Uterus (tissue), 4 donors: ENCODE results near the gene ELAC1. TPM values are rescaled to one million over a fixed set of nuclear protein-coding genes. Genes with fewer than 3 reads are reported as not detected.
"Not testable (repeated sequence)": the region's sequence is repeated elsewhere in the genome, so short reads cannot be mapped to it uniquely, and the experiment has no call there.

Experiments used
- DNase-seq, 2 donors: peaks; one replicate each; pipeline ENCODE4 v3.0.0-alpha.2; 2019 to 2020
- H3K27ac ChIP-seq, 2 donors: fragments of 200-600 bp; sonication (generic); 1 replicate in 1 of 2; 2 replicates in 1 of 2; pipeline ENCODE4 v1.5.1; 2016 to 2018
- H3K27me3 ChIP-seq, 2 donors: fragments of 200-600 bp; sonication (generic); one replicate each; pipeline ENCODE4 v1.5.1; 2018 to 2019; ENCODE audit warnings: control low read depth in 1 of 2
- H3K36me3 ChIP-seq, 2 donors: fragments of 200-600 bp; sonication (generic); one replicate each; pipeline ENCODE4 v1.5.1; 2019; ENCODE audit warnings: control low read depth in 1 of 2
- H3K4me1 ChIP-seq, 2 donors: fragments of 200-600 bp; sonication (generic); one replicate each; pipeline ENCODE4 v1.5.1; 2018 to 2019; ENCODE audit warnings: control low read depth in 1 of 2
- H3K4me3 ChIP-seq, 2 donors: fragments of 200-600 bp; sonication (generic); 1 replicate in 1 of 2; 2 replicates in 1 of 2; pipeline ENCODE4 v1.5.1; 2018 to 2019; ENCODE audit warnings: mild to moderate bottlenecking in 1 of 2
- H3K9me3 ChIP-seq, 2 donors: fragments of 200-600 bp; sonication (generic); one replicate each; pipeline ENCODE4 v1.5.1; 2019; ENCODE audit warnings: control low read depth in 1 of 2
- POLR2A ChIP-seq, 2 donors: fragments of 450-650 bp; IDR thresholded peaks; one replicate each; pipeline ENCODE4 v1.6.1; 2016; ENCODE audit warnings: antibody characterized with exemption in 2 of 2, mild to moderate bottlenecking in 1 of 2, moderate library complexity in 1 of 2
- intact Hi-C: fragments of 100-400 bp; cut with DNase I; formaldehyde crosslinking; loops from one replicate; pipeline ENCODE4 v1.15.1; 2023; ENCODE audit warnings: low total_unique reads
- total RNA-seq, 4 donors: library from RNA; depleted of rRNA in 3 of 4; stranded (reverse); fragments of >200 nt in 3 of 4; gene quantifications; one replicate each; pipeline versions ENCODE4 v1.1.0 to v1.2.4, GENCODE V29; 2014 to 2023
- TF ChIP-seq, protein P1 (sequence below), 4 experiments: fragments of 200-600 bp in 2 of 4; fragments of 450-650 bp in 2 of 4; sonication (generic) in 2 of 4; IDR thresholded peaks; one replicate each; pipeline ENCODE4 v1.5.1; 2016 to 2019; ENCODE audit warnings: antibody characterized with exemption in 4 of 4, mild to moderate bottlenecking in 2 of 4, moderate library complexity in 1 of 4
- donor health status: DM: yes; HTN: yes; CAD: no.

The ELAC1 gene
- total RNA-seq, 4 donors from 2014 or later: 4.1 to 26.2 (median 9.4) TPM

DNA sequence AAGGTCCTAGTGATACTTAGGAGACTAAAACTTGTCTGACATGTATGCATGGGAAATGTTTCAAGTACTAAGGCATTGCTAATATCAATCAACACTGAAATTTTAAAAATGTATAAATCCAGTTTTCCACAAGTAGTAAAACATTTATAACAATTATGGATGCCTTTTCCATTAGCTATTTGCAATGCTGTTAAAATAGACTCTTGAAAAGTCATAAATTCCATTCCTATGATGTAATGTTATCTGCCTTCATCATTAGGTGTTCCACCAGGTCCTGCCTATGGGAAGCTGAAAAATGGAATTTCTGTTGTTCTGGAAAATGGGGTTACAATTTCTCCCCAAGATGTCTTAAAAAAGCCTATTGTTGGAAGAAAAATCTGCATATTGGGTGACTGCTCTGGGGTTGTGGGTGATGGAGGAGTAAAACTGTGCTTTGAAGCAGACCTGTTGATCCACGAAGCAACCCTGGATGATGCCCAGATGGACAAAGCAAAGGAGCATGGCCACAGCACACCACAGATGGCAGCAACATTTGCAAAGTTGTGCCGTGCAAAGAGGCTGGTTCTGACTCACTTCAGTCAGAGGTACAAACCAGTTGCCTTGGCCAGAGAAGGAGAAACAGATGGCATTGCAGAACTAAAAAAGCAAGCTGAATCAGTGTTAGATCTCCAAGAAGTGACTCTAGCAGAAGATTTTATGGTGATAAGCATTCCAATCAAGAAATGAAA, 18.7 kb downstream of the ELAC1 start:
- Histone ChIP-seq H3K27me3 (no peaks in the 10 kb centered on the region), H3K4me1 (no peaks in the 10 kb centered on the region), H3K9me3 (no peaks in the 10 kb centered on the region), H3K27ac (no peak overlapping the region), H3K36me3 (no peaks in the 10 kb centered on the region), H3K4me3 (no peak overlapping the region)
- intact Hi-C loops: no loop called here
- no peak for DNase-seq
- TF ChIP-seq POLR2A (IDR thresholded peaks at IDR 0.05): no peak
- TF ChIP-seq, protein P1, sequence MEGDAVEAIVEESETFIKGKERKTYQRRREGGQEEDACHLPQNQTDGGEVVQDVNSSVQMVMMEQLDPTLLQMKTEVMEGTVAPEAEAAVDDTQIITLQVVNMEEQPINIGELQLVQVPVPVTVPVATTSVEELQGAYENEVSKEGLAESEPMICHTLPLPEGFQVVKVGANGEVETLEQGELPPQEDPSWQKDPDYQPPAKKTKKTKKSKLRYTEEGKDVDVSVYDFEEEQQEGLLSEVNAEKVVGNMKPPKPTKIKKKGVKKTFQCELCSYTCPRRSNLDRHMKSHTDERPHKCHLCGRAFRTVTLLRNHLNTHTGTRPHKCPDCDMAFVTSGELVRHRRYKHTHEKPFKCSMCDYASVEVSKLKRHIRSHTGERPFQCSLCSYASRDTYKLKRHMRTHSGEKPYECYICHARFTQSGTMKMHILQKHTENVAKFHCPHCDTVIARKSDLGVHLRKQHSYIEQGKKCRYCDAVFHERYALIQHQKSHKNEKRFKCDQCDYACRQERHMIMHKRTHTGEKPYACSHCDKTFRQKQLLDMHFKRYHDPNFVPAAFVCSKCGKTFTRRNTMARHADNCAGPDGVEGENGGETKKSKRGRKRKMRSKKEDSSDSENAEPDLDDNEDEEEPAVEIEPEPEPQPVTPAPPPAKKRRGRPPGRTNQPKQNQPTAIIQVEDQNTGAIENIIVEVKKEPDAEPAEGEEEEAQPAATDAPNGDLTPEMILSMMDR (IDR thresholded peaks at IDR 0.05): no peak

DNA sequence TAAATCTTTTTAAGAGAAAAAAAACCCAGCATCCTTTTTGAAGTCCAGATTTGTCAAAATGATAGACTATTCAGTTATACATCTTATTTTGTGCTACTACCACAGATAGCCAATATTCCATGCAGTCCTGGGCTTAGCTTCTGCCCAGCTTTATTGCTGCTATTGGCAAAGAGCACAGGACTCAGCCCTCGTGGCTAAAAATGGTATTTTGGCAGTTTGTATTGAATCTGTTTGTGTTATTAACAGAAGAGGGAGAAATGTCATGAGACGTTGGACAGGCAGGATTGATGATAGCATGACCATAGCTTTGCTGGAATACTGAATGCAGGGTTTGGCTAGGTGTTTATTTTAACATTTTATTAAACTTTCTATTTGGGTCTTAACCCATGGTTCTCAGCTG, 19.4 kb downstream of the ELAC1 start:
- H3K36me3 ChIP-seq: no peaks in the 10 kb centered on the region
- DNase-seq: no peak
- H3K27ac ChIP-seq: no peak overlapping the region
- H3K27me3 ChIP-seq: no peaks in the 10 kb centered on the region
- no peaks in the 10 kb centered on the region for H3K4me1 ChIP-seq
- no peaks in the 10 kb centered on the region for H3K9me3 ChIP-seq
- intact Hi-C loops: no loop called here
- no peak overlapping the region for H3K4me3 ChIP-seq
- TF ChIP-seq POLR2A (IDR thresholded peaks at IDR 0.05): no peak
- TF ChIP-seq, protein P1 (IDR thresholded peaks at IDR 0.05): no peak

DNA sequence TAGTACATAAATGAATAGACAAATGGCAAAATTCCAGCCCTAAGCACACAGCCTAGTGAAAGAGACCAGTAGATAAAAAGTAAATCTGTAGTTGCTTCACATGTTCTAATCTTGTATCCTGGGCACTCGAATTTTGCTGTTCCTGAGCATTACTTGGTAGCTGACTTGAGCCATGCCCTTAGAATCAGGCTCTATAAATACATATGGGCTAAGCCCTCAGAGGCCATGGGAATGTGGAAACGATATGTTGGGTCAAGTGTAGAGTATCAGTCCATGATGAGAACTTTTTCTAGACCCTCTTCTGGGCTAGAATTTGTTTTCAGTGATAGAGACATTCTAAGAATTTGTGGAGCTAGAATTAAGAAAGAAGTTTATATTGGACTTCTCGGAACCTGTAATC, 21.9 kb downstream of the ELAC1 start:
- TF ChIP-seq, protein P1 (IDR thresholded peaks at IDR 0.05): no peak
- TF ChIP-seq POLR2A (IDR thresholded peaks at IDR 0.05): no peak
- Histone ChIP-seq H3K27ac (no peak overlapping the region), H3K9me3 (no peaks in the 10 kb centered on the region), H3K36me3 (no peaks in the 10 kb centered on the region), H3K4me3 (no peak overlapping the region), H3K27me3 (no peaks in the 10 kb centered on the region), H3K4me1 (no peaks in the 10 kb centered on the region)
- intact Hi-C loops: no loop called here
- DNase-seq: no peak

DNA sequence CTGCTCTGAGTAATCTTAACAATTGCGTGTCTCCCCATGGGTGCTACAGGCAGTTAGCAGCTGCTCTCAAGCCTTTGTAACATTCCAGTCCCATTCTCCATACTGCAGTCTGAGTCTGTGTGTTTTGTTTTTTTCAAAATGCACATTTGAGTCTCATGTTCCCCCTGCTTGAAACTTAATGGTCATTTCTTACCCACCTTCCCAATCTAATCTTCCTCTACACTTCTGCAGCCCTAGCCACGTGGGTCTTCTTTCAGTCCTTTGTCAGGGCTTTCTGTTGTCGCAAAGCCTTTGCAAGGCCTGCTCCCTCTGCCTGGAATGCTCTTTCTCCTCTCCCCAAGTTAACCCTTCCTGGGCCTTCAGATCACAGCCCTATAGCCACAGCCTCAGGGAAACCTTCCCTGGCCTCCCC, 24.5 kb downstream of the ELAC1 start:
- H3K4me3 ChIP-seq: no peak overlapping the region
- no peaks in the 10 kb centered on the region for H3K36me3 ChIP-seq
- TF ChIP-seq POLR2A (IDR thresholded peaks at IDR 0.05): no peak
- TF ChIP-seq, protein P1 (IDR thresholded peaks at IDR 0.05): no peak
- no peaks in the 10 kb centered on the region for H3K27me3 ChIP-seq
- intact Hi-C loops: no loop called here
- no peaks in the 10 kb centered on the region for H3K9me3 ChIP-seq
- H3K4me1 ChIP-seq: no peaks in the 10 kb centered on the region
- no peak overlapping the region for H3K27ac ChIP-seq
- no peak for DNase-seq

DNA sequence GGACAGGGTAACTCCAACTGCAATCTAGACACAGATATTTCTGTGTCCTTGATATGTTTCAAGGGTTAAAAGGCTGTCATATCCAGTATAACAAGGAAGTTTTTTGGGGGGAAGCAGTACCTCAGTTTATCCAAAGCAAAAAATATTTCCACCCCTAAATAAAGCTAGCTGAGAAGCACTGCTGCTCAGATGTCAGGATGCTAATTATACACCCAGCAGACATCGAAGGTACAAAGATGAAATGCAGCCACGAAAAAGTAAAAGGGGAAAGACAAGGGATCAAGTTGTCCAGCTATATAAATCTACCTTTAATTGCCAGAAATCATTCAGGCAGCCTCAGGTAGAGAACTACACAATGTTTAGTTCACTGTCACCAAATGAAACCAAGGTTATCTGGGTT, 26.2 kb downstream of the ELAC1 start:
- no peak for TF ChIP-seq POLR2A (IDR thresholded peaks at IDR 0.05)
- TF ChIP-seq, protein P1 (IDR thresholded peaks at IDR 0.05): no peak
- intact Hi-C loops: no loop called here
- no peaks in the 10 kb centered on the region for H3K4me1 ChIP-seq
- no peaks in the 10 kb centered on the region for H3K36me3 ChIP-seq
- H3K9me3 ChIP-seq: no peaks in the 10 kb centered on the region
- H3K27me3 ChIP-seq: no peaks in the 10 kb centered on the region
- H3K27ac ChIP-seq: no peak overlapping the region
- H3K4me3 ChIP-seq: no peak overlapping the region
- no peak for DNase-seq

DNA sequence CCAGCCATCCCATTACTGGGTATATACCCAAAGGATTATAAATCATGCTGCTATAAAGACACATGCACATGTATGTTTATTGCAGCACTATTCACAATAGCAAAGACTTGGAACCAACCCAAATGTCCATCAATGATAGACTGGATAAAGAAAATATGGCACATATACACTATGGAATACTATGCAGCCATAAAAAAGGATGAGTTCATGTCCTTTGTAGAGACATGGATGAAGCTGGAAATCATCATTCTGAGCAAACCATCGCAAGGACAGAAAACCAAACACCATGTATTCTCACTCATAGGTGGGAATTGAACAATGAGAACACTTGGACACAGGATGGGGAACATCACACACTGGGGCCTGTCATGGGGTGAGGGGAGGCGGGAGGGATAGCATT, 35.3 kb downstream of the ELAC1 start:
- H3K36me3 ChIP-seq, H3K4me3 ChIP-seq, intact Hi-C loops, H3K4me1 ChIP-seq, H3K9me3 ChIP-seq, H3K27me3 ChIP-seq, H3K27ac ChIP-seq, DNase-seq: not testable (repeated sequence)
